HG02884 (cell line): Measurements from ENCODE around the gene RPP21.
A peak's percentile ranks its signal among the peaks of the same experiment; 100 is the strongest.

ENCODE experiments used
- ATAC-seq: cut with Tn5 transposase; IDR thresholded peaks from one replicate; pipeline ENCODE4 v1.9.1; 2021; ENCODE audit warnings: mild to moderate bottlenecking, moderate library complexity; ENCODE audit not compliant: unreplicated experiment

Gene RPP21

GRCh38 chr6:30344868-30345671, at the start of gene RPP21:
Gene RPP21, plus strand, starts transcription at chr6:30345156. Its CDS starts 16 bp downstream, at chr6:30345172.
- ATAC-seq: peak; percentile 89

GRCh38 chr6:30295837-30296236, 49.1 kb upstream of the RPP21 start:
- no peak for ATAC-seq

GRCh38 chr6:30304002-30304401, 41.0 kb upstream of the RPP21 start:
- no peak for ATAC-seq

- no peak for ATAC-seq
These were observed 33.9 kb upstream of the RPP21 start for GRCh38 chr6:30311101-30311500.

GRCh38 chr6:30311671-30312070, 33.3 kb upstream of the RPP21 start:
- ATAC-seq: no peak

- no peak for ATAC-seq
These were observed 32.7 kb upstream of the RPP21 start for GRCh38 chr6:30312266-30312665.

- ATAC-seq: no peak
These were observed 32.2 kb upstream of the RPP21 start for GRCh38 chr6:30312676-30313321.

GRCh38 chr6:30315156-30315555, 29.8 kb upstream of the RPP21 start:
- no peak for ATAC-seq

- no peak for ATAC-seq
These were observed 26.9 kb upstream of the RPP21 start for GRCh38 chr6:30317913-30318589.

- no peak for ATAC-seq
These were observed 25.7 kb upstream of the RPP21 start for GRCh38 chr6:30319146-30319835.

- ATAC-seq: no peak
These were observed 23.1 kb upstream of the RPP21 start for GRCh38 chr6:30321692-30322388.

- no peak for ATAC-seq
These were observed 22.1 kb upstream of the RPP21 start for GRCh38 chr6:30322527-30323501.

GRCh38 chr6:30323806-30324205, 21.1 kb upstream of the RPP21 start:
- ATAC-seq: no peak

GRCh38 chr6:30325150-30325872, 19.6 kb upstream of the RPP21 start:
- ATAC-seq: no peak

- peak; percentile 35 for ATAC-seq
These were observed 19.0 kb upstream of the RPP21 start for GRCh38 chr6:30325873-30326525.

- peak; percentile 71 for ATAC-seq
These were observed 18.3 kb upstream of the RPP21 start, which contains the start of gene TRIM39 for GRCh38 chr6:30326526-30327231. Gene TRIM39, plus strand, starts transcription at chr6:30326927. Its CDS starts 2,391 bp downstream, at chr6:30329318.

- no peak for ATAC-seq
These were observed 17.7 kb upstream of the RPP21 start for GRCh38 chr6:30327232-30327746.
